HTR-8/SVneo (cell line): Measurements from ENCODE around the gene DPEP2.
"Not testable (repeated sequence)": the region's sequence is repeated elsewhere in the genome, so short reads cannot be mapped to it uniquely, and the experiment has no call there.

Experiments used
- DNase-seq: peaks from one replicate; pipeline ENCODE4 v3.0.0; 2011; ENCODE audit warnings: low spot score, mixed read lengths; ENCODE audit not compliant: insufficient read length
- FAIRE-seq: peaks from 2 replicates; lab custom pipeline; 2011; peaks lifted over from hg19 to GRCh38; lab: Jason Lieb, UNC

DPEP2 gene

GRCh38 chr16:67941469-67942199 lies 57.6 kb downstream of the DPEP2 start:
- no peak for FAIRE-seq
- DNase-seq: no peak

- FAIRE-seq: no peak
- no peak for DNase-seq
Measured at GRCh38 chr16:67940446-67941089, 58.7 kb downstream of the DPEP2 start.

- FAIRE-seq: peak; percentile 26
- DNase-seq: no peak
Measured at GRCh38 chr16:67939507-67940445, 59.5 kb downstream of the DPEP2 start.

GRCh38 chr16:67937713-67938112 lies 61.6 kb downstream of the DPEP2 start:
- DNase-seq, FAIRE-seq: not testable (repeated sequence)
